Liver (tissue), 9 donors: ENCODE results near the gene ZNF423. TPM values are rescaled to one million over a fixed set of nuclear protein-coding genes. Genes with fewer than 3 reads are reported as not detected.
A peak's percentile ranks its signal among the peaks of the same experiment; 100 is the strongest.

Source experiments
- DNase-seq: peaks from one replicate; pipeline ENCODE4 v3.0.0-alpha.2; 2017; ENCODE audit warnings: low spot score
- H3K27ac ChIP-seq, 2 donors: one replicate each; pipeline ENCODE4 v1.7.0; 2013; ENCODE audit warnings: inconsistent platforms in 2 of 2, low read length in 2 of 2, control low read depth in 1 of 2, low read depth in 1 of 2, mild to moderate bottlenecking in 1 of 2
- H3K27me3 ChIP-seq, 4 donors: one replicate each; pipeline versions ENCODE4 v1.6.1 to v1.7.0; 2013; ENCODE audit warnings: low read length in 3 of 4, inconsistent platforms in 1 of 4, mild to moderate bottlenecking in 1 of 4, moderate library complexity in 1 of 4; ENCODE audit not compliant: control insufficient read depth in 4 of 4, insufficient read depth in 4 of 4
- H3K36me3 ChIP-seq, 4 donors: one replicate each; pipeline versions ENCODE4 v1.6.1 to v1.7.0; 2013; ENCODE audit warnings: low read length in 3 of 4, mild to moderate bottlenecking in 3 of 4, low read depth in 1 of 4, moderate library complexity in 1 of 4; ENCODE audit not compliant: control insufficient read depth in 4 of 4, insufficient read depth in 3 of 4
- H3K4me1 ChIP-seq, 4 donors: one replicate each; pipeline versions ENCODE4 v1.6.1 to v1.7.0; 2013; ENCODE audit warnings: low read length in 3 of 4, mild to moderate bottlenecking in 3 of 4, moderate library complexity in 1 of 4; ENCODE audit not compliant: control insufficient read depth in 4 of 4, insufficient read depth in 4 of 4
- H3K4me3 ChIP-seq, 3 donors: one replicate each; pipeline versions ENCODE4 v1.6.1 to v1.7.0; 2013; ENCODE audit warnings: low read length in 3 of 3, control low read depth in 1 of 3, low read depth in 1 of 3, mild to moderate bottlenecking in 1 of 3
- H3K9ac ChIP-seq, 2 donors: one replicate each; pipeline ENCODE4 v1.7.0; 2013; ENCODE audit warnings: low read length in 2 of 2, mild to moderate bottlenecking in 2 of 2, moderate library complexity in 2 of 2, control low read depth in 1 of 2, low read depth in 1 of 2
- H3K9me3 ChIP-seq, 4 donors: one replicate each; pipeline versions ENCODE4 v1.6.1 to v1.7.0; 2013; ENCODE audit warnings: low read length in 3 of 4; ENCODE audit not compliant: control insufficient read depth in 4 of 4
- EGR1 ChIP-seq, 2 donors: IDR thresholded peaks; 2 replicates each; pipeline ENCODE4 v1.6.1; 2016 to 2018; ENCODE audit warnings: antibody characterized with exemption in 2 of 2, low read depth in 2 of 2
- FOXA1 ChIP-seq: IDR thresholded peaks from 2 replicates; pipeline ENCODE4 v1.6.1; 2016; ENCODE audit warnings: antibody characterized with exemption
- FOXA2 ChIP-seq: IDR thresholded peaks from 2 replicates; pipeline ENCODE4 v1.6.1; 2016; ENCODE audit warnings: antibody characterized with exemption
- GABPA ChIP-seq, 2 donors: IDR thresholded peaks in 1 of 2; conservative IDR thresholded peaks in 1 of 2; 2 replicates each; pipeline ENCODE4 v1.6.1; 2016; ENCODE audit warnings: antibody characterized with exemption in 2 of 2, mild to moderate bottlenecking in 1 of 2, moderate library complexity in 1 of 2
- HNF4A ChIP-seq, 2 donors: conservative IDR thresholded peaks; 2 replicates each; pipeline ENCODE4 v1.6.1; 2016; ENCODE audit warnings: antibody characterized with exemption in 2 of 2, mild to moderate bottlenecking in 2 of 2
- HNF4G ChIP-seq: IDR thresholded peaks from 2 replicates; pipeline ENCODE4 v1.6.1; 2016; ENCODE audit warnings: antibody characterized with exemption
- JUND ChIP-seq, 2 donors: IDR thresholded peaks; 2 replicates each; pipeline ENCODE4 v1.6.1; 2016; ENCODE audit warnings: antibody characterized with exemption in 2 of 2
- NR2F2 ChIP-seq: IDR thresholded peaks from 2 replicates; pipeline ENCODE4 v1.6.1; 2016; ENCODE audit warnings: antibody characterized with exemption
- RAD21 ChIP-seq, 2 donors: IDR thresholded peaks; 2 replicates each; pipeline ENCODE4 v1.6.1; 2016; ENCODE audit warnings: antibody characterized with exemption in 2 of 2, mild to moderate bottlenecking in 2 of 2
- REST ChIP-seq: IDR thresholded peaks from 2 replicates; pipeline ENCODE4 v1.6.1; 2016; ENCODE audit warnings: antibody characterized with exemption, mild to moderate bottlenecking
- RXRA ChIP-seq, 2 donors: IDR thresholded peaks; 2 replicates each; pipeline ENCODE4 v1.6.1; 2017 to 2018; ENCODE audit warnings: antibody characterized with exemption in 2 of 2, mild to moderate bottlenecking in 1 of 2
- SP1 ChIP-seq: IDR thresholded peaks from 2 replicates; pipeline ENCODE4 v1.6.1; 2018; ENCODE audit warnings: antibody characterized with exemption, mild to moderate bottlenecking
- TAF1 ChIP-seq: conservative IDR thresholded peaks from 2 replicates; pipeline ENCODE4 v1.6.1; 2016; ENCODE audit warnings: antibody characterized with exemption, mild to moderate bottlenecking
- ZBTB33 ChIP-seq: IDR thresholded peaks from 2 replicates; pipeline ENCODE4 v1.6.1; 2016; ENCODE audit warnings: antibody characterized with exemption
- WGBS: extraction: QIAGEN DNeasy Blood & Tissue Kit; methylation state at CpG from one replicate; pipeline ENCODE4 v1.1.7; 2013; 5-methylcytosine and 5-hydroxymethylcytosine counted together
- polyA plus RNA-seq, 2 donors: library from polyadenylated mRNA; stranded (reverse) in 1 of 2; unstranded in 1 of 2; fragments of 200-250 nt in 1 of 2; fragments of >200 nt in 1 of 2; fragmentation: Nextera tagmentation in 1 of 2; extraction: Ambion mirVana in 1 of 2; gene quantifications; one replicate each; pipeline versions ENCODE4 v1.2.1 to v1.2.3, GENCODE V29; 2013 to 2015
- total RNA-seq, 2 donors: library from RNA; depleted of rRNA; stranded (reverse); fragments of >200 nt; gene quantifications; one replicate each; pipeline ENCODE4 v1.2.3, GENCODE V29; 2014
- TF ChIP-seq, protein P1 (sequence below): fragments of 150-350 bp; IDR thresholded peaks from 2 replicates; pipeline ENCODE4 v1.5.1; 2017; ENCODE audit warnings: improper control_type of control experiment, low read depth, low read length; ENCODE audit not compliant: missing input control
- TF ChIP-seq, protein P2 (sequence below): IDR thresholded peaks from 2 replicates; pipeline ENCODE4 v1.6.1; 2016; ENCODE audit warnings: antibody characterized with exemption
- donor health status: healthy.
- donor health status: healthy.
- donor health status: healthy.
- donor health status: healthy.
- donor health status: healthy.

Gene ZNF423
- total and polyA plus RNA-seq, 4 donors = 0.24 to 1.6 (median 0.39) TPM

DNA sequence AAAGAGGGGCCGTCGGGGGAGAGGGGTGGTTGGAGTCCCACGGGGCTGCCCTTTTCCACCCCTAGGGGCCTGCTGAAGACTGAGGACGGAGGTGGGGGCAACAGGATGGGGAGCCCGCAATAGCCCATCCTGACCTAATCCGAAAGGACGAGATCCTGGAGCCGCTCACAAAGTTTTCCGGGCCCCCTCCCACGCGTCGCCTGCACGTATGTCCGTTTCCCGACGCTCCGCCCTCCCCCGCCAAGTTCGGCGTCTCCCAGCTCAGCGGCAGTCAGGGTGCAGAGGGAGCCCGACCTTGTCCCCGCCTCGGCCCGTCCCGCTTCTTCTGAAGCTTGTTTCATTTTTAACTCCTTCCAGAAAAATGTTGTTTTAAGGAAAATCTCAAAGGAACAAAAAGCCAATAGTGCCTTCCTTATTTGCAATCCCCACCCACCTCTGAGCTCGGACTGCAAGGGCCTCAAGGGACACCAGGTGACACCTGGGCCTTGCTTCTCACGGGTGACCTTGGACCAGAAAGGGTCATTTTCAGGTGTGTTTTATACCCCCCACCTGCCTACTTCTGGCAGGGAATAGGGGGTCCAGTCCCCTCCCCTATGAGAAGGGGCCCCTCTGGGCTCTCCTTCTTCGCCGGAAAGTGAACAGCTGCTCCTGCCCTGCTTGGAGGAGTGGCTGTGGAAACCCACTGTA, 3.4 kb upstream of the ZNF423 start:
- Histone ChIP-seq H3K27me3 (no peaks in the 10 kb centered on the region), H3K4me3 (peak overlapping the region in 1 of 3 donors; percentile 59), H3K9ac (no peak overlapping the region), H3K9me3 (no peaks in the 10 kb centered on the region), H3K4me1 (peaks cover 9 to 27% (median 18%) of the 10 kb centered on the region in 4 donors), H3K36me3 (no peaks in the 10 kb centered on the region), H3K27ac (peak overlapping the region; percentile 57 to 66)
- TF ChIP-seq FOXA1 (no peak), RXRA (IDR thresholded peaks at IDR 0.05) (no peak), ZBTB33 (no peak), REST (no peak), GABPA (IDR thresholded peaks at IDR 0.05 in 1 of 2, conservative IDR thresholded peaks at IDR 0.05 in 1 of 2) (no peak), SP1 (no peak), HNF4A (conservative IDR thresholded peaks at IDR 0.05) (no peak), TAF1 (no peak), RAD21 (IDR thresholded peaks at IDR 0.05) (no peak), NR2F2 (no peak), HNF4G (no peak), JUND (IDR thresholded peaks at IDR 0.05) (no peak), EGR1 (IDR thresholded peaks at IDR 0.05; ENCODE audit: low read depth in 2 of 2) (no peak), FOXA2 (no peak)
- TF ChIP-seq, protein P1, sequence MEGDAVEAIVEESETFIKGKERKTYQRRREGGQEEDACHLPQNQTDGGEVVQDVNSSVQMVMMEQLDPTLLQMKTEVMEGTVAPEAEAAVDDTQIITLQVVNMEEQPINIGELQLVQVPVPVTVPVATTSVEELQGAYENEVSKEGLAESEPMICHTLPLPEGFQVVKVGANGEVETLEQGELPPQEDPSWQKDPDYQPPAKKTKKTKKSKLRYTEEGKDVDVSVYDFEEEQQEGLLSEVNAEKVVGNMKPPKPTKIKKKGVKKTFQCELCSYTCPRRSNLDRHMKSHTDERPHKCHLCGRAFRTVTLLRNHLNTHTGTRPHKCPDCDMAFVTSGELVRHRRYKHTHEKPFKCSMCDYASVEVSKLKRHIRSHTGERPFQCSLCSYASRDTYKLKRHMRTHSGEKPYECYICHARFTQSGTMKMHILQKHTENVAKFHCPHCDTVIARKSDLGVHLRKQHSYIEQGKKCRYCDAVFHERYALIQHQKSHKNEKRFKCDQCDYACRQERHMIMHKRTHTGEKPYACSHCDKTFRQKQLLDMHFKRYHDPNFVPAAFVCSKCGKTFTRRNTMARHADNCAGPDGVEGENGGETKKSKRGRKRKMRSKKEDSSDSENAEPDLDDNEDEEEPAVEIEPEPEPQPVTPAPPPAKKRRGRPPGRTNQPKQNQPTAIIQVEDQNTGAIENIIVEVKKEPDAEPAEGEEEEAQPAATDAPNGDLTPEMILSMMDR = no peak
- TF ChIP-seq, protein P2, sequence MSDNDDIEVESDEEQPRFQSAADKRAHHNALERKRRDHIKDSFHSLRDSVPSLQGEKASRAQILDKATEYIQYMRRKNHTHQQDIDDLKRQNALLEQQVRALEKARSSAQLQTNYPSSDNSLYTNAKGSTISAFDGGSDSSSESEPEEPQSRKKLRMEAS = no peak
- no peak for DNase-seq
- 14% methylated on average over 30 of the region's 30 CpGs for WGBS
